Activated T-cell treated with anti-CD3 and anti-CD28 coated beads, Interleukin-2, amount 50 U/mL, for 72 hours (primary cell): Measurements from ENCODE around the gene ALCAM. TPM values are rescaled to one million over a fixed set of nuclear protein-coding genes. Genes with fewer than 3 reads are reported as not detected.

Source experiments
- ATAC-seq, 2 donors: fragments of 150-1000 bp; cut with Tn5 transposase; replicated peaks in 1 of 2; 2 replicates each; pipeline ENCODE4 v1.10.0; 2021; ENCODE audit warnings: moderate library complexity in 2 of 2, mild to moderate bottlenecking in 1 of 2
- DNase-seq, 2 donors: peaks; one replicate each; pipeline ENCODE4 v3.0.0; 2021 to 2022; ENCODE audit warnings: mixed read lengths in 1 of 2
- H3K27ac Mint-ChIP-seq: one replicate; pipeline ENCODE4 v1.8.0; 2022; ENCODE audit warnings: mild to moderate bottlenecking, moderate library complexity, mixed read lengths
- H3K27me3 Mint-ChIP-seq: one replicate; pipeline ENCODE4 v1.8.0; 2022; ENCODE audit warnings: low read depth, mixed read lengths
- H3K36me3 Mint-ChIP-seq, 2 donors: one replicate each; pipeline ENCODE4 v1.8.0; 2022; ENCODE audit warnings: mixed read lengths in 2 of 2, mild to moderate bottlenecking in 1 of 2; ENCODE audit not compliant: insufficient read depth in 2 of 2
- H3K4me1 Mint-ChIP-seq: one replicate; pipeline ENCODE4 v1.8.0; 2022; ENCODE audit warnings: low read depth, mixed read lengths
- H3K4me3 Mint-ChIP-seq, 2 donors: one replicate each; pipeline ENCODE4 v1.8.0; 2022; ENCODE audit warnings: mild to moderate bottlenecking in 2 of 2, mixed read lengths in 2 of 2, moderate library complexity in 2 of 2
- H3K9me3 Mint-ChIP-seq, 2 donors: one replicate each; pipeline ENCODE4 v1.8.0; 2022; ENCODE audit warnings: mixed read lengths in 2 of 2
- total RNA-seq, 2 donors: library from RNA; stranded (reverse); gene quantifications; one replicate each; pipeline ENCODE4 v1.2.3, GENCODE V29; 2022

ALCAM gene
- total RNA-seq, result 10 to 100 TPM; 19.4 to 22.0 TPM

- peaks cover 2 to 3% of the 10 kb centered on the region in 2 donors for H3K36me3 Mint-ChIP-seq
- H3K4me3 Mint-ChIP-seq, result peak within 1 kb of the TSS; percentile 87 to 89
- H3K4me1 Mint-ChIP-seq, result peaks cover 37% of the 10 kb centered on the region
- ATAC-seq, result peak; percentile 59 to 66
- H3K27me3 Mint-ChIP-seq, result peaks cover 25% of the 10 kb centered on the region
- peak; percentile 85 to 86 for DNase-seq
- H3K9me3 Mint-ChIP-seq, result no peaks in the 10 kb centered on the region
- peak within 1 kb of the TSS; percentile 95 for H3K27ac Mint-ChIP-seq
These were observed at the start of gene ALCAM for GRCh38 chr3:105366326-105367062. Gene ALCAM, plus strand, starts transcription at chr3:105366909.

DNA sequence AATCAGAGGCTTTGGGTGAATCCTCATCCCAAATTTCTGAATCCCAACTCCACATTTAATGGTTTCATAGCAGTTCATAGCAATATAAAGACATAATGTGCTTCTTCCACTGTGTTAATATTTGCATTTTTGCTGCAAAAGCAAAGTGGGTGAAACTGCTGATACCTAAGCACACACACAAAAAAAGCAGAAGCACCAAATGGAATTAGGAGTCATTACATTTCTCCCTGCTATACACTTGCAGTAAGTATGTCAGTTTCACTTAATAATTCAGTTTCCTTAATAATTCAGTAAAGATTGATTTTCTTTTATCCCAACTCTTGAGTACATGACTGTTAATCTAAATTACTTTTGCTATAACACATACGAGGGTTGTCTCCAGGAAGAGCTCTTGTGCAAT lies 48.9 kb upstream of the ALCAM start:
- Mint-ChIP-seq H3K27ac (no peak overlapping the region), H3K4me1 (peaks cover 7% of the 10 kb centered on the region), H3K36me3 (no peaks in the 10 kb centered on the region), H3K4me3 (no peak overlapping the region), H3K27me3 (no peaks in the 10 kb centered on the region), H3K9me3 (no peaks in the 10 kb centered on the region)
- ATAC-seq (no peak), DNase-seq (no peak)

DNA sequence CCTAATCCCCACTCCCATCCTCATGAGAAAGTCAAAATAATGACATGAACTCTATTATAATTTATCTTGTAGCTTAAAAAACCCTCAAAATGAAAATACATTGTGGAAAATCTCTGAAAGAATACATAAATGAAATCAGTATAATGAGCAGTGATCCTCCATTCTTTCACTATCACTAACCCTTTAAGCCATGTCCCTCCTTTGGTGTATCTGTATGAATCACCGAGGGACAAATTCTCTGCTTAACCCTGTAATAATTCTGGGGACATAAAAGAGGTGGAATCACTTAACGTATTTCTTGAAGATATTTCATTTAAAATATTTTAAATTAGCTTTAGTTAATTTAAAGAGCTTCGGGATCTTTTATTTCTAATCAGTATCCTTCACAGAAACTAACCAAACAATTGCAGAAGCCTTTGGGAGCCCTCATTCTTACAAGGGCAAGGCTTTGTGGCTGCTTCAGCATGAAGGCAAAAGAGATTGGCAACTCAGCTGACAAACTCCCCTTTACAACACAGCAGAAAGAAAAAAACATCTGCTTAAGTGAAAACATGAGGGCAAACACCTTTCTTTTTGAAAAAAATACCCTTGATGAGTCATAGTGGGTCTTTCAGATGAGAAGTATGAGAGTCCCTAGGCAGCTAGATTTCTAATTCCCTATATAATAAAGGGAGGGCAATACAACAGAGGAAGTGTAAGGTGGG lies 44.0 kb upstream of the ALCAM start:
- Mint-ChIP-seq H3K27me3 (no peaks in the 10 kb centered on the region), H3K9me3 (no peaks in the 10 kb centered on the region), H3K4me3 (no peak overlapping the region), H3K4me1 (peaks cover 13% of the 10 kb centered on the region), H3K36me3 (no peaks in the 10 kb centered on the region), H3K27ac (peak overlapping the region; percentile 14)
- peak; percentile 13 to 31 for ATAC-seq
- DNase-seq, result no peak

- Mint-ChIP-seq H3K27ac (peak overlapping the region; percentile 61), H3K9me3 (no peaks in the 10 kb centered on the region), H3K36me3 (no peaks in the 10 kb centered on the region), H3K4me3 (no peak overlapping the region), H3K27me3 (no peaks in the 10 kb centered on the region), H3K4me1 (peaks cover 13% of the 10 kb centered on the region)
- no peak for ATAC-seq
- no peak for DNase-seq
These were observed 43.5 kb upstream of the ALCAM start for GRCh38 chr3:105323274-105323599.

- ATAC-seq, result no peak
- peaks cover 13% of the 10 kb centered on the region for H3K4me1 Mint-ChIP-seq
- H3K4me3 Mint-ChIP-seq, result no peak overlapping the region
These were observed 41.8 kb upstream of the ALCAM start for GRCh38 chr3:105324951-105325350.

DNA sequence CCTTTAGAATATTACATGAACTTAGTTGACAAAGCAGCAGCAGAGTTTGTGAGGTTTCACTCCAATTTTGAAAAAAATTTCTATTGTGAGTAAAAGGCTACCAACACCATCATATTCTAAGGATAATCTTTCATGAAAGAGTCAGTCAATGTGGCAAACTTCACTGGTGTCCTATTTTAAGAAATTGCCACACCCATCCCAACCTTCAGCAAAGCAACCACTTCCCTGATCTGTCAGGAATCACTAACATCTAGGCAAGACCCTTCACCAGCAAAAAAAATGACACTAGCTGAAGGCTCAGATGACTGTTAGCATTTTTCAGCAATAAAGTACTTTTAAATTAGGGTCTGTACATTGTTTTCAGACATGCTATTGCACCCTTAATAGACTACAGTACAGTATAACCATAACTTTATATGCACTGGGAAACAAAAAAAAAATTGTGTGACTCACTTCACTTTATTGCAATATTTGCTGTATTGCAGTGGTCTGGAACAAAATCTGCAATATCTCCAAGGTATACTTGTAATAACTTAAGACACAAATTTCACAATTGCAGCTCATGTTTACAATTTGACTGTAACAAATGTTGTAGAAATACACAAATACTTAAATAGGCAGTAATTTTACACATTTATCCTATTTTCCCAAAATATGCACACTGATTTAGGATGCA lies 38.9 kb upstream of the ALCAM start:
- peaks cover 7% of the 10 kb centered on the region for H3K4me1 Mint-ChIP-seq
- peaks cover 0 to 2% of the 10 kb centered on the region in 2 donors for H3K9me3 Mint-ChIP-seq
- ATAC-seq (no peak), DNase-seq (no peak)
- H3K27me3 Mint-ChIP-seq, result peaks cover 12% of the 10 kb centered on the region
- no peak overlapping the region for H3K4me3 Mint-ChIP-seq
- H3K27ac Mint-ChIP-seq, result no peak overlapping the region
- peaks cover 2% of the 10 kb centered on the region in 2 donors for H3K36me3 Mint-ChIP-seq

More at GRCh38 chr3:105324951-105325350, 41.8 kb upstream of the ALCAM start:
- Mint-ChIP-seq H3K27me3 (no peaks in the 10 kb centered on the region), H3K27ac (no peak overlapping the region), H3K36me3 (no peaks in the 10 kb centered on the region), H3K9me3 (no peaks in the 10 kb centered on the region)
- DNase-seq, result no peak

DNA sequence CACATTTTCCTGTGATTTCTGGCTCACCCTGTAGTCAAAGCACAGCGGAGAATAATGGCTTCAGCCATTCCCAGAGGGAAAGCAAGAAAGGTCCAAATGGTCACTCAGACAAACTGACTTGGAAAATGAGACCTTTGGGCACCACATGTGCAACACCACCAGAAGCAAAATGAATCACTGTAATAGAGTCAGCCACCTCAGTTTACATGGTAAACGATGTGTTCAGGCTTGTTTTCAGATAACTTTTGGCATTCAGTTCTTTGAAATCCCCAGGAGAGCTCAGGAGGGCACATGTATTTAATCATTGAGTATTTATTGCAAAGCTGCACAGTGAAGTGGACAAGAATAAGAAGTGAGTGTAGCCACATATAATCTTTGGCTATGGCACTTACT lies 38.4 kb upstream of the ALCAM start:
- Mint-ChIP-seq H3K4me1 (peaks cover 1% of the 10 kb centered on the region), H3K27me3 (peaks cover 17% of the 10 kb centered on the region), H3K27ac (no peak overlapping the region), H3K4me3 (no peak overlapping the region), H3K36me3 (peaks cover 2 to 4% of the 10 kb centered on the region in 2 donors), H3K9me3 (peaks cover 2% of the 10 kb centered on the region in 2 donors)
- no peak for DNase-seq
- no peak for ATAC-seq

DNA sequence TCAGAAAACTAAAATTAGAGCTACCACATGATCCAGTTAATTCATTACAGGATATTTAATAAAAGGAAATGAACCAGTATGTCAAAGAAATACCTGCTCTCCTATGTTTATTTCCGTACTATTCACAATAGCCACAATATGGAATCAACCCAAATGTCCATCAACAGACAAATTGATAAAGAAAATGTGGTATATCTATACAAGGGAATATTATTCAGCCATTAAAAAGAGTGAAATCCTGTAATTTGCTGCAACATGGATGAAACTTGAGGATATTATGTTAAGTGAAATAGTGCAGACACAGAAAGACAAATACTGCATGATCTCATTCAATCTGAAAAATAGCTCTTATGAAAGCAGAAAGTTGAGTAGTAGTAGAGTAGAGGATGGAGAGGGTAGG lies 33.7 kb upstream of the ALCAM start:
- ATAC-seq, result no peak
- H3K36me3 Mint-ChIP-seq, result peaks cover 2 to 4% of the 10 kb centered on the region in 2 donors
- H3K9me3 Mint-ChIP-seq, result peaks cover 2% of the 10 kb centered on the region in 2 donors
- H3K27ac Mint-ChIP-seq, result no peak overlapping the region
- peaks cover 49% of the 10 kb centered on the region for H3K27me3 Mint-ChIP-seq
- H3K4me3 Mint-ChIP-seq, result no peak overlapping the region
- no peak for DNase-seq
- H3K4me1 Mint-ChIP-seq, result peaks cover 10% of the 10 kb centered on the region

- no peak overlapping the region for H3K4me3 Mint-ChIP-seq
- peaks cover 2 to 4% of the 10 kb centered on the region in 2 donors for H3K36me3 Mint-ChIP-seq
- DNase-seq (no peak), ATAC-seq (peak; percentile 29 to 48)
- peaks cover 2% of the 10 kb centered on the region in 2 donors for H3K9me3 Mint-ChIP-seq
- H3K27me3 Mint-ChIP-seq, result peaks cover 49% of the 10 kb centered on the region
- H3K27ac Mint-ChIP-seq, result no peak overlapping the region
- peaks cover 10% of the 10 kb centered on the region for H3K4me1 Mint-ChIP-seq
These were observed 32.4 kb upstream of the ALCAM start for GRCh38 chr3:105334138-105334882.

- no peaks in the 10 kb centered on the region for H3K36me3 Mint-ChIP-seq
- peaks cover 28% of the 10 kb centered on the region for H3K27me3 Mint-ChIP-seq
- H3K4me3 Mint-ChIP-seq, result no peak overlapping the region
- no peak for ATAC-seq
- H3K27ac Mint-ChIP-seq, result no peak overlapping the region
- DNase-seq, result no peak
- H3K4me1 Mint-ChIP-seq, result no peaks in the 10 kb centered on the region
- H3K9me3 Mint-ChIP-seq, result no peaks in the 10 kb centered on the region
These were observed 26.8 kb upstream of the ALCAM start for GRCh38 chr3:105339946-105340345.

DNA sequence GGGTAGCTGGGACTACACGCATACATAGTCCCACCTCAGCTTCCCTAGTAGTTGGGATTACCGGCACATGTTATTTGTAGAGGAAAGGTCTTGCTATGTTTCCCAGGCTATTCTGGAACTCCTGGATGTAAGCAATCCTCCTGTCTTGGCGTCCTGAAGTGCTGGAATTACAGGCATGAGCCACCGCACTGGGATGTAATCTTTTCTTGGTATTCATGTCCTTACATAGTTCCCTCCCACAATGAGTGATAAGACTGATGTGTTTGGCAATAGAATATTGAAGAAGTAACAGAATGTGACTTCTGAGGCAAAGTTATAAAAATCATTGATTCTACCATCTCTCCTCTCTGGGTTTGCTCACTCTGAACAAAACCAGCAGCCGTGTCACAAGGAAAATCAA lies 22.7 kb upstream of the ALCAM start:
- H3K27me3 Mint-ChIP-seq, result peaks cover 11% of the 10 kb centered on the region
- H3K27ac Mint-ChIP-seq, result no peak overlapping the region
- no peak overlapping the region for H3K4me3 Mint-ChIP-seq
- ATAC-seq, result no peak
- no peaks in the 10 kb centered on the region for H3K9me3 Mint-ChIP-seq
- no peaks in the 10 kb centered on the region for H3K36me3 Mint-ChIP-seq
- DNase-seq, result no peak
- H3K4me1 Mint-ChIP-seq, result no peaks in the 10 kb centered on the region

GRCh38 chr3:105345156-105345555 lies 21.6 kb upstream of the ALCAM start:
- no peak overlapping the region for H3K27ac Mint-ChIP-seq
- H3K4me1 Mint-ChIP-seq, result no peaks in the 10 kb centered on the region
- H3K36me3 Mint-ChIP-seq, result no peaks in the 10 kb centered on the region
- ATAC-seq, result no peak
- no peaks in the 10 kb centered on the region for H3K9me3 Mint-ChIP-seq
- no peak overlapping the region for H3K4me3 Mint-ChIP-seq
- H3K27me3 Mint-ChIP-seq, result peaks cover 22% of the 10 kb centered on the region
- DNase-seq, result no peak
